ENCODE data around the gene DDX60. TPM values are rescaled to one million over a fixed set of nuclear protein-coding genes. Genes with fewer than 3 reads are reported as not detected.

DDX60 gene
- total RNA-seq, 2 donors from 2014 or later: 4.0 to 4.7 TPM

GRCh38 chr4:168360271-168360670 lies 41.7 kb upstream of the DDX60 start:
- Histone ChIP-seq H3K9me3 (no peaks in the 10 kb centered on the region), H3K27me3 (no peaks in the 10 kb centered on the region), H3K27ac (no peak overlapping the region), H3K4me1 (no peaks in the 10 kb centered on the region), H3K36me3 (replicated peaks in 1 of 2; ENCODE audit: insufficient read depth in 1 of 2, low read depth in 2 of 2) (peaks cover 0 to 1% of the 10 kb centered on the region in 2 donors), H3K4me3 (no peak overlapping the region)
- 80 to 81% methylated on average over 2 of the region's 2 CpGs for WGBS, 2 donors
- ATAC-seq (no peak), DNase-seq (no peak)
- intact Hi-C loops (cut with DNase I): no loop called here
- TF ChIP-seq POLR2A (IDR thresholded peaks at IDR 0.05): no peak
- TF ChIP-seq, protein P1, sequence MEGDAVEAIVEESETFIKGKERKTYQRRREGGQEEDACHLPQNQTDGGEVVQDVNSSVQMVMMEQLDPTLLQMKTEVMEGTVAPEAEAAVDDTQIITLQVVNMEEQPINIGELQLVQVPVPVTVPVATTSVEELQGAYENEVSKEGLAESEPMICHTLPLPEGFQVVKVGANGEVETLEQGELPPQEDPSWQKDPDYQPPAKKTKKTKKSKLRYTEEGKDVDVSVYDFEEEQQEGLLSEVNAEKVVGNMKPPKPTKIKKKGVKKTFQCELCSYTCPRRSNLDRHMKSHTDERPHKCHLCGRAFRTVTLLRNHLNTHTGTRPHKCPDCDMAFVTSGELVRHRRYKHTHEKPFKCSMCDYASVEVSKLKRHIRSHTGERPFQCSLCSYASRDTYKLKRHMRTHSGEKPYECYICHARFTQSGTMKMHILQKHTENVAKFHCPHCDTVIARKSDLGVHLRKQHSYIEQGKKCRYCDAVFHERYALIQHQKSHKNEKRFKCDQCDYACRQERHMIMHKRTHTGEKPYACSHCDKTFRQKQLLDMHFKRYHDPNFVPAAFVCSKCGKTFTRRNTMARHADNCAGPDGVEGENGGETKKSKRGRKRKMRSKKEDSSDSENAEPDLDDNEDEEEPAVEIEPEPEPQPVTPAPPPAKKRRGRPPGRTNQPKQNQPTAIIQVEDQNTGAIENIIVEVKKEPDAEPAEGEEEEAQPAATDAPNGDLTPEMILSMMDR (IDR thresholded peaks at IDR 0.05): no peak

GRCh38 chr4:168357941-168358340 lies 39.4 kb upstream of the DDX60 start:
- TF ChIP-seq, protein P1 (IDR thresholded peaks at IDR 0.05): no peak
- TF ChIP-seq POLR2A (IDR thresholded peaks at IDR 0.05): no peak
- no peak overlapping the region for H3K27ac ChIP-seq
- H3K27me3 ChIP-seq: no peaks in the 10 kb centered on the region
- H3K4me1 ChIP-seq: no peaks in the 10 kb centered on the region
- H3K4me3 ChIP-seq: no peak overlapping the region
- H3K36me3 ChIP-seq (replicated peaks in 1 of 2; ENCODE audit: insufficient read depth in 1 of 2, low read depth in 2 of 2): peaks cover 0 to 1% of the 10 kb centered on the region in 2 donors
- 47 to 50% methylated on average over 2 of the region's 2 CpGs for WGBS, 2 donors
- intact Hi-C loops (cut with DNase I): no loop called here
- ATAC-seq: no peak
- no peaks in the 10 kb centered on the region for H3K9me3 ChIP-seq
- no peak for DNase-seq

- Histone ChIP-seq H3K4me3 (no peak overlapping the region), H3K9me3 (peaks cover 0 to 6% (median 0%) of the 10 kb centered on the region in 3 donors), H3K27ac (no peak overlapping the region), H3K27me3 (no peaks in the 10 kb centered on the region), H3K4me1 (no peaks in the 10 kb centered on the region), H3K36me3 (replicated peaks in 1 of 2; ENCODE audit: insufficient read depth in 1 of 2, low read depth in 2 of 2) (no peaks in the 10 kb centered on the region)
- DNase-seq: no peak
- 85 to 90% methylated on average over 1 of the region's 1 CpG for WGBS, 2 donors
- no peak for TF ChIP-seq POLR2A (IDR thresholded peaks at IDR 0.05)
- TF ChIP-seq, protein P1 (IDR thresholded peaks at IDR 0.05): no peak
- no peak for ATAC-seq
- intact Hi-C loops (cut with DNase I): no loop called here
These were observed 35.2 kb upstream of the DDX60 start for GRCh38 chr4:168353746-168354145.

DNA sequence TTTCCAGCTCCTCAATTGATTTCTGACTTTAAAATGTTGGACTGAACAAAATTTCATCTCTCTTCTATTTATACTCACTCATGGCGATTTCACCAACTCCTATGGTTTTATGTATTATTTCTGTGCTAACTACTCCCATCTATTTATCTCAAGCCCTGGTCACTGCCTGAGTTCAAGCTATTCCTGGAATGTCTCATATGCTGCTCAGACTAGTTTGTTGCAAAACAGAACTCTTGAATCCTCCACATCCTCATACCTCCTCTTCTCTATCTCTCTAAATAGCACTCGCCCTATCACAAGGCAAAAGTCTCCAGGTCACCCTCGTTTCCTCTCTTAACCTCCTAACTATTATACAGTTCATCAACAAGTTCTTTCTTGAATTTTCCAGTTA lies 19.0 kb upstream of the DDX60 start:
- ATAC-seq (no peak), DNase-seq (no peak)
- Histone ChIP-seq H3K27me3 (no peaks in the 10 kb centered on the region), H3K36me3 (replicated peaks in 1 of 2; ENCODE audit: insufficient read depth in 1 of 2, low read depth in 2 of 2) (no peaks in the 10 kb centered on the region), H3K4me3 (no peak overlapping the region), H3K9me3 (no peaks in the 10 kb centered on the region), H3K27ac (no peak overlapping the region), H3K4me1 (no peaks in the 10 kb centered on the region)
- WGBS, 2 donors: 59 to 63% methylated on average over 3 of the region's 3 CpGs
- no peak for TF ChIP-seq POLR2A (IDR thresholded peaks at IDR 0.05)
- TF ChIP-seq, protein P1 (IDR thresholded peaks at IDR 0.05): no peak
- intact Hi-C loops (cut with DNase I): no loop called here

GRCh38 chr4:168336837-168337549 lies 18.4 kb upstream of the DDX60 start:
- 55 to 57% methylated on average over 3 of the region's 3 CpGs for WGBS, 2 donors
- H3K27ac ChIP-seq: no peak overlapping the region
- H3K27me3 ChIP-seq: no peaks in the 10 kb centered on the region
- intact Hi-C loops (cut with DNase I): no loop called here
- TF ChIP-seq, protein P1 (IDR thresholded peaks at IDR 0.05): no peak
- no peak for TF ChIP-seq POLR2A (IDR thresholded peaks at IDR 0.05)
- no peaks in the 10 kb centered on the region for H3K36me3 ChIP-seq (replicated peaks in 1 of 2; ENCODE audit: insufficient read depth in 1 of 2, low read depth in 2 of 2)
- H3K9me3 ChIP-seq: no peaks in the 10 kb centered on the region
- no peaks in the 10 kb centered on the region for H3K4me1 ChIP-seq
- no peak for DNase-seq
- H3K4me3 ChIP-seq: no peak overlapping the region
- no peak for ATAC-seq
